ENCODE results near the gene NCOR2. TPM values are rescaled to one million over a fixed set of nuclear protein-coding genes. Genes with fewer than 3 reads are reported as not detected.

Gene NCOR2
- total and polyA plus RNA-seq, 11 donors: 62.1 to 184 (median 127) TPM

- 42 to 51% (median 47%) methylated on average over 6 to 9 of the region's 9 CpGs for WGBS, 4 donors
- Histone ChIP-seq H3K27me3 (no peaks in the 10 kb centered on the region), H3K4me3 (no peak overlapping the region), H3K9me3 (no peaks in the 10 kb centered on the region), H3K27ac (peak overlapping the region in 9 of 12 donors; percentile 10 to 63 (median 32)), H3K36me3 (peaks cover 0 to 25% (median 3%) of the 10 kb centered on the region in 9 donors), H3K4me1 (peaks cover 0 to 48% (median 27%) of the 10 kb centered on the region in 12 donors)
- TF ChIP-seq POLR2A (IDR thresholded peaks at IDR 0.05) (no peak), CTCF (IDR thresholded peaks at IDR 0.05) (no peak)
- DNase-seq (peak in 2 of 5 donors; percentile 11 to 56), ATAC-seq (peak in 3 of 4 donors; percentile 21 to 54 (median 25))
- intact Hi-C loops (cut with DNase I): no loop called here
Observed at GRCh38 chr12:124530637-124531263, 36.7 kb downstream of the NCOR2 start.

GRCh38 chr12:124529565-124530276 lies 37.7 kb downstream of the NCOR2 start:
- no peak overlapping the region for H3K27ac ChIP-seq
- TF ChIP-seq POLR2A (IDR thresholded peaks at IDR 0.05) (no peak), CTCF (IDR thresholded peaks at IDR 0.05) (no peak)
- H3K36me3 ChIP-seq: peaks cover 0 to 24% (median 3%) of the 10 kb centered on the region in 9 donors
- H3K4me3 ChIP-seq: no peak overlapping the region
- 89 to 96% (median 94%) methylated on average over 6 of the region's 6 CpGs for WGBS, 4 donors
- ATAC-seq: no peak
- intact Hi-C loops (cut with DNase I): no loop called here
- H3K4me1 ChIP-seq: peaks cover 0 to 56% (median 32%) of the 10 kb centered on the region in 12 donors
- DNase-seq: no peak
- no peaks in the 10 kb centered on the region for H3K9me3 ChIP-seq
- H3K27me3 ChIP-seq: no peaks in the 10 kb centered on the region

GRCh38 chr12:124527861-124528561 lies 39.4 kb downstream of the NCOR2 start:
- Histone ChIP-seq H3K4me3 (no peak overlapping the region), H3K36me3 (peaks cover 0 to 11% (median 0%) of the 10 kb centered on the region in 9 donors), H3K27ac (peak overlapping the region in 8 of 12 donors; percentile 9 to 57 (median 40)), H3K9me3 (no peaks in the 10 kb centered on the region), H3K4me1 (peaks cover 0 to 62% (median 38%) of the 10 kb centered on the region in 12 donors), H3K27me3 (no peaks in the 10 kb centered on the region)
- intact Hi-C loops (cut with DNase I): no loop called here
- ATAC-seq (peak in 3 of 4 donors; percentile 11 to 59 (median 57)), DNase-seq (peak in 4 of 5 donors; percentile 48 to 74 (median 59))
- TF ChIP-seq POLR2A (IDR thresholded peaks at IDR 0.05): no peak
- no peak for TF ChIP-seq CTCF (IDR thresholded peaks at IDR 0.05)
- WGBS, 4 donors: 44 to 76% (median 58%) methylated on average over 7 to 20 of the region's 20 CpGs

Measured in heart left ventricle (tissue), 16 donors.